MM.1S (cell line): Measurements from ENCODE around the gene RAB3A.

Experiments
- EZH2 ChIP-seq: fragments of 300-600 bp; sonication (generic); optimal IDR thresholded peaks from 2 replicates; pipeline ENCODE3; 2017; ENCODE audit warnings: low read depth, mild to moderate bottlenecking, antibody characterized with exemption, low read length, mixed read lengths
- EZH2phosphoT487 ChIP-seq: fragments of 300-600 bp; sonication (generic); IDR thresholded peaks from 2 replicates; pipeline ENCODE4 v1.6.1; 2018; ENCODE audit warnings: antibody characterized with exemption, low read length
- TF ChIP-seq, protein P1 (sequence below): fragments of 300-600 bp; sonication (generic); IDR thresholded peaks from 2 replicates; pipeline ENCODE4 v1.5.1; 2016; ENCODE audit warnings: antibody characterized with exemption, low read length, mixed read lengths

DNA sequence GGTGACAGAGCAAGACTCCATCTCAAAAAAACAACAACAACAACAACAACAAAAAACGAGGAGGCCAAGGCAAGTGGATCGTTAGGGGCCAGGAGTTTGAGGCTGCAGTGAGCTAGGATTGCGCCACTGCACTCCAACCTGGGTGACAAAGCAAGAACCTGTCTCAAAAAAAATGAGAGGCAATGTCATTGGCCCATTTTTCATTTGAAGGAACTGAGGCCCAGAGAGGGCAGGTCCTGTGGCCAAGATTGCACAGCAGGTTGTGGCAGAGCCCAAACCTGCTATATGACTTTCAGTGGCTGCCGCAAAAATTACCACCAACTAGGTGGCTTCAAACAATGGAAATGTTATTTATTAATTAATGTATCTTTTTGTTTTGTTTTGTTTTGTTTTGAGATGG lies 45.4 kb downstream of the RAB3A start:
- TF ChIP-seq, protein P1, sequence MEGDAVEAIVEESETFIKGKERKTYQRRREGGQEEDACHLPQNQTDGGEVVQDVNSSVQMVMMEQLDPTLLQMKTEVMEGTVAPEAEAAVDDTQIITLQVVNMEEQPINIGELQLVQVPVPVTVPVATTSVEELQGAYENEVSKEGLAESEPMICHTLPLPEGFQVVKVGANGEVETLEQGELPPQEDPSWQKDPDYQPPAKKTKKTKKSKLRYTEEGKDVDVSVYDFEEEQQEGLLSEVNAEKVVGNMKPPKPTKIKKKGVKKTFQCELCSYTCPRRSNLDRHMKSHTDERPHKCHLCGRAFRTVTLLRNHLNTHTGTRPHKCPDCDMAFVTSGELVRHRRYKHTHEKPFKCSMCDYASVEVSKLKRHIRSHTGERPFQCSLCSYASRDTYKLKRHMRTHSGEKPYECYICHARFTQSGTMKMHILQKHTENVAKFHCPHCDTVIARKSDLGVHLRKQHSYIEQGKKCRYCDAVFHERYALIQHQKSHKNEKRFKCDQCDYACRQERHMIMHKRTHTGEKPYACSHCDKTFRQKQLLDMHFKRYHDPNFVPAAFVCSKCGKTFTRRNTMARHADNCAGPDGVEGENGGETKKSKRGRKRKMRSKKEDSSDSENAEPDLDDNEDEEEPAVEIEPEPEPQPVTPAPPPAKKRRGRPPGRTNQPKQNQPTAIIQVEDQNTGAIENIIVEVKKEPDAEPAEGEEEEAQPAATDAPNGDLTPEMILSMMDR: no peak
- TF ChIP-seq EZH2phosphoT487 (no peak), EZH2 (no peak)
